OCI-LY1 (cell line): Measurements from ENCODE around the gene FBXL17.

Experiments used
- EZH2 ChIP-seq: fragments of 200-600 bp; sonication (generic), shearing (Covaris generic); IDR thresholded peaks from 2 replicates; pipeline ENCODE4 v1.8.0; 2017; ENCODE audit warnings: borderline replicate concordance, mixed run types, mild to moderate bottlenecking, antibody characterized with exemption, low read length, moderate library complexity, mixed read lengths
- TF ChIP-seq, protein P1 (sequence below): fragments of 200-600 bp; sonication (generic), shearing (Covaris generic); IDR thresholded peaks from 2 replicates; pipeline ENCODE4 v1.5.1; 2017; ENCODE audit warnings: mild to moderate bottlenecking, antibody characterized with exemption, low read length, moderate library complexity, mixed read lengths

DNA sequence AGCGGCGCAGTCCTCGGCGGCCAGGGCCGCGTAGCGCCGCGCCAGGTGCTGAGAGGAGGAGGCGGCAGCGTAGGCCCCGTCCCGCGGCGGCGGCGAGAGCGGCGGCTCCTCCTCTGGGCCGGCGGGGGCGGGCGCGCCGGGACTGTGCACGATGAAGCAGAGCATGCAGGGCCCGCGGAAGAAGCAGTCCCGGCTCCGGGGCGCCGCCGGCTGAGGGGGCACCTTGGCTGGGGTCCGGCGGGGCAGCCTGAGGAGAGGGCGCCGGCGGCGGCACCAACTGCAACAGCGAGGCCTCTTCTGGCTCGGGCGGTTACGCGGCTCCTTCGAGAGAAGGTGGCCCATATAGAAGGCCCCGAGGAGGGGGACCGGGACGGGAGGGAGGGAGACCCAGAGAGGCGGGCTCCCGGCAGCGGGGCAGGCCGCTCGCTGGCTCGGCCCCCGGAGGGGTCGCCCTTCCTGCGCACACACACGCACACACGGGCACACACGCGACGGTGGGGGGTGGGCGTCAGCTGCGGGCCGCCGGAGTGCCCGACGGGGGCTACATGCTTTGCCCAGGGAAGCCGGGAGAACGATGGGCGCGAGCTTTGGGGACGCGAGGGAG lies 446 bp downstream of the FBXL17 start:
- TF ChIP-seq, protein P1, sequence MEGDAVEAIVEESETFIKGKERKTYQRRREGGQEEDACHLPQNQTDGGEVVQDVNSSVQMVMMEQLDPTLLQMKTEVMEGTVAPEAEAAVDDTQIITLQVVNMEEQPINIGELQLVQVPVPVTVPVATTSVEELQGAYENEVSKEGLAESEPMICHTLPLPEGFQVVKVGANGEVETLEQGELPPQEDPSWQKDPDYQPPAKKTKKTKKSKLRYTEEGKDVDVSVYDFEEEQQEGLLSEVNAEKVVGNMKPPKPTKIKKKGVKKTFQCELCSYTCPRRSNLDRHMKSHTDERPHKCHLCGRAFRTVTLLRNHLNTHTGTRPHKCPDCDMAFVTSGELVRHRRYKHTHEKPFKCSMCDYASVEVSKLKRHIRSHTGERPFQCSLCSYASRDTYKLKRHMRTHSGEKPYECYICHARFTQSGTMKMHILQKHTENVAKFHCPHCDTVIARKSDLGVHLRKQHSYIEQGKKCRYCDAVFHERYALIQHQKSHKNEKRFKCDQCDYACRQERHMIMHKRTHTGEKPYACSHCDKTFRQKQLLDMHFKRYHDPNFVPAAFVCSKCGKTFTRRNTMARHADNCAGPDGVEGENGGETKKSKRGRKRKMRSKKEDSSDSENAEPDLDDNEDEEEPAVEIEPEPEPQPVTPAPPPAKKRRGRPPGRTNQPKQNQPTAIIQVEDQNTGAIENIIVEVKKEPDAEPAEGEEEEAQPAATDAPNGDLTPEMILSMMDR, result no peak
- TF ChIP-seq EZH2, result no peak
